ENCODE measurements around the gene CSTF2T.
A peak's percentile ranks its signal among the peaks of the same experiment; 100 is the strongest.

CSTF2T gene

GRCh38 chr10:51699475-51700227 is at the start of gene CSTF2T:
TSS of gene CSTF2T (minus strand) at chr10:51699595. CDS start at chr10:51699549, 46 bp downstream.
- DNase-seq = peak; percentile 82

GRCh38 chr10:51748959-51749358 is 49.6 kb upstream of the CSTF2T start:
- no peak for DNase-seq

- no peak for DNase-seq
Measured at GRCh38 chr10:51747216-51747615, 47.8 kb upstream of the CSTF2T start.

- no peak for DNase-seq
Measured at GRCh38 chr10:51745397-51745796, 46.0 kb upstream of the CSTF2T start.

- no peak for DNase-seq
Measured at GRCh38 chr10:51744235-51745000, 45.0 kb upstream of the CSTF2T start.

- DNase-seq = no peak
Measured at GRCh38 chr10:51743146-51743545, 43.8 kb upstream of the CSTF2T start.

GRCh38 chr10:51733057-51733456 is 33.7 kb upstream of the CSTF2T start:
- DNase-seq = no peak

GRCh38 chr10:51729822-51730555 is 30.6 kb upstream of the CSTF2T start:
- DNase-seq = no peak

GRCh38 chr10:51724038-51724437 is 24.6 kb upstream of the CSTF2T start:
- no peak for DNase-seq

GRCh38 chr10:51718804-51719291 is 19.5 kb upstream of the CSTF2T start:
- no peak for DNase-seq

GRCh38 chr10:51716981-51717380 is 17.6 kb upstream of the CSTF2T start:
- DNase-seq = no peak

GRCh38 chr10:51711519-51711891 is 12.1 kb upstream of the CSTF2T start:
- DNase-seq = no peak

GRCh38 chr10:51709324-51709972 is 10.1 kb upstream of the CSTF2T start:
- DNase-seq = no peak

GRCh38 chr10:51708609-51709008 is 9.2 kb upstream of the CSTF2T start:
- no peak for DNase-seq

- DNase-seq = no peak
Measured at GRCh38 chr10:51707821-51708424, 8.5 kb upstream of the CSTF2T start.

GRCh38 chr10:51707392-51707791 is 8.0 kb upstream of the CSTF2T start:
- DNase-seq = no peak

- DNase-seq = no peak
Measured at GRCh38 chr10:51706225-51706624, 6.8 kb upstream of the CSTF2T start.

- no peak for DNase-seq
Measured at GRCh38 chr10:51705774-51706173, 6.4 kb upstream of the CSTF2T start.

GRCh38 chr10:51700228-51700817 is 928 bp upstream of the CSTF2T start:
- no peak for DNase-seq

GRCh38 chr10:51699145-51699474 is 285 bp downstream of the CSTF2T start:
- DNase-seq = no peak

- no peak for DNase-seq
Measured at GRCh38 chr10:51698473-51699063, 827 bp downstream of the CSTF2T start.

GRCh38 chr10:51696251-51696650 is 3.1 kb downstream of the CSTF2T start:
- DNase-seq = no peak

Measured in NCI-H526 treated with DMSO at 0.1 percent for 48 hours (cell line).